GM23338 (cell line): ENCODE measurements around the gene B3GNT3. TPM values are rescaled to one million over a fixed set of nuclear protein-coding genes. Genes with fewer than 3 reads are reported as not detected.

Experiments
- ATAC-seq: fragments of 200-7000 bp; cut with Tn5 transposase; 3 replicates; pipeline ENCODE4 v1.9.1; 2020
- DNase-seq: peaks from one replicate; pipeline ENCODE4 v3.0.0-alpha.2; 2015; ENCODE audit warnings: low spot score
- H2AFZ ChIP-seq: fragments of 200-600 bp; sonication (generic); 2 replicates; pipeline ENCODE4 v1.8.0; 2016; ENCODE audit warnings: antibody characterized with exemption, mild to moderate bottlenecking, moderate library complexity
- H3F3A ChIP-seq: fragments of 200-600 bp; sonication (generic); replicated peaks from 2 replicates; pipeline ENCODE4 v1.8.0; 2017; ENCODE audit warnings: antibody characterized with exemption, mixed run types, low read depth
- H3K27ac ChIP-seq: fragments of 200-600 bp; sonication (generic); 2 replicates; pipeline ENCODE4 v1.6.1; 2016; ENCODE audit warnings: low read depth
- H3K27me3 ChIP-seq: fragments of 200-600 bp; sonication (generic); 2 replicates; pipeline ENCODE4 v1.8.0; 2016; ENCODE audit warnings: mild to moderate bottlenecking, mixed run types, moderate library complexity; ENCODE audit not compliant: insufficient read depth
- H3K36me3 ChIP-seq: fragments of 200-600 bp; sonication (generic); 2 replicates; pipeline ENCODE4 v1.8.0; 2016; ENCODE audit warnings: mild to moderate bottlenecking; ENCODE audit not compliant: insufficient read depth
- H3K4me1 ChIP-seq: fragments of 200-600 bp; sonication (generic); 2 replicates; pipeline ENCODE4 v1.8.0; 2016; ENCODE audit warnings: mild to moderate bottlenecking, moderate library complexity; ENCODE audit not compliant: insufficient read depth
- H3K4me2 ChIP-seq: fragments of 200-600 bp; sonication (generic); 2 replicates; pipeline ENCODE4 v1.7.1; 2017; ENCODE audit warnings: mixed run types
- H3K4me3 ChIP-seq: fragments of 200-600 bp; sonication (generic); 2 replicates; pipeline ENCODE4 v1.6.1; 2016; ENCODE audit warnings: mixed run types
- H3K79me2 ChIP-seq: fragments of 200-600 bp; sonication (generic); replicated peaks from 2 replicates; pipeline ENCODE4 v1.8.0; 2017; ENCODE audit warnings: mild to moderate bottlenecking; ENCODE audit not compliant: insufficient read depth
- H3K9me2 ChIP-seq: fragments of 200-600 bp; sonication (generic); 2 replicates; pipeline ENCODE4 v1.8.0; 2017; ENCODE audit not compliant: insufficient read depth
- H4K20me1 ChIP-seq: fragments of 200-600 bp; sonication (generic); replicated peaks from 2 replicates; pipeline ENCODE4 v1.8.0; 2017; ENCODE audit warnings: mild to moderate bottlenecking; ENCODE audit not compliant: insufficient read depth
- H3K27ac Mint-ChIP-seq: 2 replicates; pipeline ENCODE4 v1.8.0; 2020; ENCODE audit warnings: inconsistent platforms, mild to moderate bottlenecking, moderate library complexity, mixed read lengths
- H3K27me3 Mint-ChIP-seq: 3 replicates; pipeline ENCODE4 v1.8.0; 2022; ENCODE audit warnings: low read depth, mild to moderate bottlenecking, moderate library complexity, mixed read lengths, inconsistent platforms; ENCODE audit not compliant: insufficient read depth, poor library complexity
- H3K36me3 Mint-ChIP-seq: 3 replicates; pipeline ENCODE4 v1.8.0; 2021; ENCODE audit warnings: low read depth, mild to moderate bottlenecking, inconsistent platforms, moderate library complexity, mixed read lengths
- H3K4me1 Mint-ChIP-seq: 3 replicates; pipeline ENCODE4 v1.8.0; 2020; ENCODE audit warnings: mild to moderate bottlenecking, inconsistent platforms, mixed read lengths
- H3K4me3 Mint-ChIP-seq: 3 replicates; pipeline ENCODE4 v1.8.0; 2021; ENCODE audit warnings: moderate library complexity, mild to moderate bottlenecking, inconsistent platforms, mixed read lengths
- H3K9me3 Mint-ChIP-seq: 3 replicates; pipeline ENCODE4 v1.8.0; 2020; ENCODE audit warnings: moderate library complexity, mild to moderate bottlenecking, inconsistent platforms, mixed read lengths
- CREB1 ChIP-seq: fragments of 250-450 bp; sonication (Bioruptor Pico); IDR thresholded peaks from 2 replicates; pipeline ENCODE4 v1.5.0; 2020; ENCODE audit warnings: low read depth, mild to moderate bottlenecking, moderate library complexity
- CTCF ChIP-seq, 2 experiments: fragments of 200-600 bp in 1 of 2; sonication (generic) in 1 of 2; conservative IDR thresholded peaks; 2 replicates each; pipeline versions ENCODE4 v1.5.1 to v1.6.1; 2016 to 2017; ENCODE audit warnings: antibody characterized with exemption in 2 of 2, low read depth in 2 of 2, mild to moderate bottlenecking in 2 of 2, moderate library complexity in 1 of 2
- EZH2 ChIP-seq: fragments of 200-600 bp; sonication (generic); IDR thresholded peaks from one replicate; pipeline ENCODE4 v1.8.0; 2017; ENCODE audit warnings: antibody characterized with exemption, mild to moderate bottlenecking, low read depth; ENCODE audit not compliant: unreplicated experiment
- EZH2phosphoT487 ChIP-seq: fragments of 200-600 bp; sonication (generic); IDR thresholded peaks from one replicate; pipeline ENCODE4 v1.8.1; 2018; ENCODE audit warnings: antibody characterized with exemption; ENCODE audit not compliant: unreplicated experiment
- JUNB ChIP-seq: IDR thresholded peaks from one replicate; pipeline ENCODE4 v1.6.1; 2016; ENCODE audit warnings: antibody characterized with exemption; ENCODE audit not compliant: unreplicated experiment
- STAT1 ChIP-seq: IDR thresholded peaks from one replicate; pipeline ENCODE4 v1.6.1; 2016; ENCODE audit warnings: antibody characterized with exemption; ENCODE audit not compliant: unreplicated experiment
- ZNF331 ChIP-seq: fragments of 250-450 bp; sonication (Bioruptor Pico); IDR thresholded peaks from 2 replicates; pipeline ENCODE4 v1.5.0; 2020; ENCODE audit warnings: low read depth, mild to moderate bottlenecking, moderate library complexity
- polyA plus RNA-seq: library from polyadenylated mRNA; unstranded; fragments of >200 nt; fragmentation: Nextera tagmentation; extraction: Ambion mirVana; gene quantifications from 2 replicates; pipeline ENCODE4 v1.2.1, GENCODE V29; 2016
- total RNA-seq: library from RNA; depleted of rRNA; stranded (reverse); fragments of >200 nt; shearing (Covaris generic); gene quantifications from 2 replicates; pipeline ENCODE4 v1.2.3, GENCODE V29; 2014
- TF ChIP-seq, protein P1 (sequence below): fragments of 250-450 bp; sonication (Bioruptor Pico); IDR thresholded peaks from 2 replicates; pipeline ENCODE4 v1.5.0; 2020; ENCODE audit warnings: mild to moderate bottlenecking, moderate library complexity
- TF ChIP-seq, protein P2 (sequence below): IDR thresholded peaks from one replicate; pipeline ENCODE4 v1.6.1; 2018; ENCODE audit warnings: antibody characterized with exemption; ENCODE audit not compliant: unreplicated experiment
- TF ChIP-seq, protein P3 (sequence below): IDR thresholded peaks from 2 replicates; pipeline ENCODE4 v1.6.1; 2016; ENCODE audit warnings: antibody characterized with exemption

Gene B3GNT3
- total and polyA plus RNA-seq, 2 experiments from 2014 or later: 0.99 to 1.9 TPM

GRCh38 chr19:17751103-17751911 is 43.6 kb upstream of the B3GNT3 start, which contains the start of gene FCHO1:
FCHO1 (plus strand) TSS chr19:17751477; CDS start chr19:17755165, 3,688 bp downstream.
- DNase-seq (no peak), ATAC-seq (no peak)
- Histone ChIP-seq H3K4me1 (no peaks in the 10 kb centered on the region; the same call in 1 of the 2 replicates), H3F3A (0 out of 2 replicates have a peak, but pooled peaks cover 2% of the 10 kb centered on the region), H3K36me3 (no peaks in the 10 kb centered on the region), H3K4me3 (no peak within 1 kb of the TSS), H3K79me2 (no peaks in the 10 kb centered on the region), H3K4me2 (no peak within 1 kb of the TSS), H3K9me2 (no peaks in the 10 kb centered on the region), H2AFZ (no peak within 1 kb of the TSS), H3K27me3 (no peaks in the 10 kb centered on the region), H3K27ac (no peak within 1 kb of the TSS), H4K20me1 (no peaks in the 10 kb centered on the region)
- Mint-ChIP-seq H3K27me3 (peaks cover 14% of the 10 kb centered on the region), H3K27ac (no peak within 1 kb of the TSS; the same call in 1 of the 2 replicates), H3K4me1 (peaks cover 19% of the 10 kb centered on the region), H3K9me3 (no peaks in the 10 kb centered on the region), H3K36me3 (peaks cover 2% of the 10 kb centered on the region; the same call in 1 of the 3 replicates), H3K4me3 (no peak within 1 kb of the TSS)
- TF ChIP-seq ZNF331 (CRISPR knock-in tag): no peak
- TF ChIP-seq EZH2: no peak
- TF ChIP-seq, protein P1, sequence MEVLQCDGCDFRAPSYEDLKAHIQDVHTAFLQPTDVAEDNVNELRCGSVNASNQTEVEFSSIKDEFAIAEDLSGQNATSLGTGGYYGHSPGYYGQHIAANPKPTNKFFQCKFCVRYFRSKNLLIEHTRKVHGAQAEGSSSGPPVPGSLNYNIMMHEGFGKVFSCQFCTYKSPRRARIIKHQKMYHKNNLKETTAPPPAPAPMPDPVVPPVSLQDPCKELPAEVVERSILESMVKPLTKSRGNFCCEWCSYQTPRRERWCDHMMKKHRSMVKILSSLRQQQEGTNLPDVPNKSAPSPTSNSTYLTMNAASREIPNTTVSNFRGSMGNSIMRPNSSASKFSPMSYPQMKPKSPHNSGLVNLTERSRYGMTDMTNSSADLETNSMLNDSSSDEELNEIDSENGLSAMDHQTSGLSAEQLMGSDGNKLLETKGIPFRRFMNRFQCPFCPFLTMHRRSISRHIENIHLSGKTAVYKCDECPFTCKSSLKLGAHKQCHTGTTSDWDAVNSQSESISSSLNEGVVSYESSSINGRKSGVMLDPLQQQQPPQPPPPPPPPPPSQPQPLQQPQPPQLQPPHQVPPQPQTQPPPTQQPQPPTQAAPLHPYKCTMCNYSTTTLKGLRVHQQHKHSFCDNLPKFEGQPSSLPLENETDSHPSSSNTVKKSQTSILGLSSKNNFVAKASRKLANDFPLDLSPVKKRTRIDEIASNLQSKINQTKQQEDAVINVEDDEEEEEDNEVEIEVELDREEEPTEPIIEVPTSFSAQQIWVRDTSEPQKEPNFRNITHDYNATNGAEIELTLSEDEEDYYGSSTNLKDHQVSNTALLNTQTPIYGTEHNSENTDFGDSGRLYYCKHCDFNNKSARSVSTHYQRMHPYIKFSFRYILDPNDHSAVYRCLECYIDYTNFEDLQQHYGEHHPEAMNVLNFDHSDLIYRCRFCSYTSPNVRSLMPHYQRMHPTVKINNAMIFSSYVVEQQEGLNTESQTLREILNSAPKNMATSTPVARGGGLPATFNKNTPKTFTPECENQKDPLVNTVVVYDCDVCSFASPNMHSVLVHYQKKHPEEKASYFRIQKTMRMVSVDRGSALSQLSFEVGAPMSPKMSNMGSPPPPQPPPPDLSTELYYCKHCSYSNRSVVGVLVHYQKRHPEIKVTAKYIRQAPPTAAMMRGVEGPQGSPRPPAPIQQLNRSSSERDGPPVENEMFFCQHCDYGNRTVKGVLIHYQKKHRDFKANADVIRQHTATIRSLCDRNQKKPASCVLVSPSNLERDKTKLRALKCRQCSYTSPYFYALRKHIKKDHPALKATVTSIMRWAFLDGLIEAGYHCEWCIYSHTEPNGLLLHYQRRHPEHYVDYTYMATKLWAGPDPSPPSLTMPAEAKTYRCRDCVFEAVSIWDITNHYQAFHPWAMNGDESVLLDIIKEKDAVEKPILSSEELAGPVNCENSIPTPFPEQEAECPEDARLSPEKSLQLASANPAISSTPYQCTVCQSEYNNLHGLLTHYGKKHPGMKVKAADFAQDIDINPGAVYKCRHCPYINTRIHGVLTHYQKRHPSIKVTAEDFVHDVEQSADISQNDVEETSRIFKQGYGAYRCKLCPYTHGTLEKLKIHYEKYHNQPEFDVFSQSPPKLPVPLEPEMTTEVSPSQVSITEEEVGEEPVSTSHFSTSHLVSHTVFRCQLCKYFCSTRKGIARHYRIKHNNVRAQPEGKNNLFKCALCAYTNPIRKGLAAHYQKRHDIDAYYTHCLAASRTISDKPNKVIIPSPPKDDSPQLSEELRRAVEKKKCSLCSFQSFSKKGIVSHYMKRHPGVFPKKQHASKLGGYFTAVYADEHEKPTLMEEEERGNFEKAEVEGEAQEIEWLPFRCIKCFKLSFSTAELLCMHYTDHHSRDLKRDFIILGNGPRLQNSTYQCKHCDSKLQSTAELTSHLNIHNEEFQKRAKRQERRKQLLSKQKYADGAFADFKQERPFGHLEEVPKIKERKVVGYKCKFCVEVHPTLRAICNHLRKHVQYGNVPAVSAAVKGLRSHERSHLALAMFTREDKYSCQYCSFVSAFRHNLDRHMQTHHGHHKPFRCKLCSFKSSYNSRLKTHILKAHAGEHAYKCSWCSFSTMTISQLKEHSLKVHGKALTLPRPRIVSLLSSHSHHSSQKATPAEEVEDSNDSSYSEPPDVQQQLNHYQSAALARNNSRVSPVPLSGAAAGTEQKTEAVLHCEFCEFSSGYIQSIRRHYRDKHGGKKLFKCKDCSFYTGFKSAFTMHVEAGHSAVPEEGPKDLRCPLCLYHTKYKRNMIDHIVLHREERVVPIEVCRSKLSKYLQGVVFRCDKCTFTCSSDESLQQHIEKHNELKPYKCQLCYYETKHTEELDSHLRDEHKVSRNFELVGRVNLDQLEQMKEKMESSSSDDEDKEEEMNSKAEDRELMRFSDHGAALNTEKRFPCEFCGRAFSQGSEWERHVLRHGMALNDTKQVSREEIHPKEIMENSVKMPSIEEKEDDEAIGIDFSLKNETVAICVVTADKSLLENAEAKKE: no peak
- TF ChIP-seq, protein P2, sequence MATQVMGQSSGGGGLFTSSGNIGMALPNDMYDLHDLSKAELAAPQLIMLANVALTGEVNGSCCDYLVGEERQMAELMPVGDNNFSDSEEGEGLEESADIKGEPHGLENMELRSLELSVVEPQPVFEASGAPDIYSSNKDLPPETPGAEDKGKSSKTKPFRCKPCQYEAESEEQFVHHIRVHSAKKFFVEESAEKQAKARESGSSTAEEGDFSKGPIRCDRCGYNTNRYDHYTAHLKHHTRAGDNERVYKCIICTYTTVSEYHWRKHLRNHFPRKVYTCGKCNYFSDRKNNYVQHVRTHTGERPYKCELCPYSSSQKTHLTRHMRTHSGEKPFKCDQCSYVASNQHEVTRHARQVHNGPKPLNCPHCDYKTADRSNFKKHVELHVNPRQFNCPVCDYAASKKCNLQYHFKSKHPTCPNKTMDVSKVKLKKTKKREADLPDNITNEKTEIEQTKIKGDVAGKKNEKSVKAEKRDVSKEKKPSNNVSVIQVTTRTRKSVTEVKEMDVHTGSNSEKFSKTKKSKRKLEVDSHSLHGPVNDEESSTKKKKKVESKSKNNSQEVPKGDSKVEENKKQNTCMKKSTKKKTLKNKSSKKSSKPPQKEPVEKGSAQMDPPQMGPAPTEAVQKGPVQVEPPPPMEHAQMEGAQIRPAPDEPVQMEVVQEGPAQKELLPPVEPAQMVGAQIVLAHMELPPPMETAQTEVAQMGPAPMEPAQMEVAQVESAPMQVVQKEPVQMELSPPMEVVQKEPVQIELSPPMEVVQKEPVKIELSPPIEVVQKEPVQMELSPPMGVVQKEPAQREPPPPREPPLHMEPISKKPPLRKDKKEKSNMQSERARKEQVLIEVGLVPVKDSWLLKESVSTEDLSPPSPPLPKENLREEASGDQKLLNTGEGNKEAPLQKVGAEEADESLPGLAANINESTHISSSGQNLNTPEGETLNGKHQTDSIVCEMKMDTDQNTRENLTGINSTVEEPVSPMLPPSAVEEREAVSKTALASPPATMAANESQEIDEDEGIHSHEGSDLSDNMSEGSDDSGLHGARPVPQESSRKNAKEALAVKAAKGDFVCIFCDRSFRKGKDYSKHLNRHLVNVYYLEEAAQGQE: no peak
- no peak for TF ChIP-seq STAT1
- TF ChIP-seq CREB1 (CRISPR knock-in tag): no peak
- TF ChIP-seq EZH2phosphoT487: no peak
- TF ChIP-seq, protein P3, sequence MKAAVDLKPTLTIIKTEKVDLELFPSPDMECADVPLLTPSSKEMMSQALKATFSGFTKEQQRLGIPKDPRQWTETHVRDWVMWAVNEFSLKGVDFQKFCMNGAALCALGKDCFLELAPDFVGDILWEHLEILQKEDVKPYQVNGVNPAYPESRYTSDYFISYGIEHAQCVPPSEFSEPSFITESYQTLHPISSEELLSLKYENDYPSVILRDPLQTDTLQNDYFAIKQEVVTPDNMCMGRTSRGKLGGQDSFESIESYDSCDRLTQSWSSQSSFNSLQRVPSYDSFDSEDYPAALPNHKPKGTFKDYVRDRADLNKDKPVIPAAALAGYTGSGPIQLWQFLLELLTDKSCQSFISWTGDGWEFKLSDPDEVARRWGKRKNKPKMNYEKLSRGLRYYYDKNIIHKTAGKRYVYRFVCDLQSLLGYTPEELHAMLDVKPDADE: no peak
- TF ChIP-seq JUNB: no peak
- TF ChIP-seq CTCF (conservative IDR thresholded peaks at IDR 0.05; ENCODE audit: low read depth in 2 of 2): no peak
